ENCODE measurements around the gene PYHIN1. TPM values are rescaled to one million over a fixed set of nuclear protein-coding genes. Genes with fewer than 3 reads are reported as not detected.

PYHIN1 gene
- polyA plus RNA-seq, result 0.14 to 0.82 TPM (median 0.37 TPM) in 3 replicates
- not detected for polyA plus RNA-seq (2011; ENCODE audit: low read depth)
- polyA plus RNA-seq (2011; cell fraction: cytosol; rRNA removed), result 0.36 and 0.39 TPM in 2 replicates
- polyA plus RNA-seq (2011; cell fraction: nucleus; rRNA removed), result 0.80 and 0.97 TPM in 2 replicates
- polyA plus RNA-seq (2012; ENCODE audit: low replicate concordance), result 0.11 and 0.20 TPM in 2 replicates
- 0.16 to 0.66 TPM in 2 of 3 replicates, not detected in the other for polyA minus RNA-seq
- not detected for polyA minus RNA-seq (2011; cell fraction: cytosol; rRNA and poly(A)+ RNA removed)
- polyA minus RNA-seq (2011; cell fraction: nucleus; rRNA and poly(A)+ RNA removed), result 0.53 and 0.70 TPM in 2 replicates

- TF ChIP-seq EZH2 (IDR thresholded peaks at IDR 0.05; ENCODE audit: low read length), result no peak
- no peak for TF ChIP-seq CTCF (optimal IDR thresholded peaks at IDR 0.05 in 1 of 3, IDR thresholded peaks at IDR 0.05 in 1 of 3, conservative IDR thresholded peaks at IDR 0.05 in 1 of 3; ENCODE audit: extremely low read depth in 1 of 3, insufficient read depth in 2 of 3, low read length in 3 of 3)
- Histone ChIP-seq H2AFZ (ENCODE audit: control insufficient read depth, low read length) (peak within 1 kb of the TSS; percentile 27), H3K4me3 (ENCODE audit: control insufficient read depth in 2 of 3, extremely low read depth in 1 of 3, insufficient read depth in 2 of 3, low read depth in 1 of 3, low read length in 3 of 3) (no peak within 1 kb of the TSS), H3K27ac (ENCODE audit: control insufficient read depth, insufficient read depth, low read length) (no peak within 1 kb of the TSS), H3K9me1 (ENCODE audit: control insufficient read depth, extremely low read depth, insufficient read depth, low read length) (no peaks in the 10 kb centered on the region), H3K79me2 (ENCODE audit: control insufficient read depth, insufficient read depth, low read length) (no peaks in the 10 kb centered on the region), H3K4me2 (ENCODE audit: control insufficient read depth, extremely low read depth, insufficient read depth, low read depth, low read length) (no peak within 1 kb of the TSS), H3K9me3 (ENCODE audit: control insufficient read depth, low read depth, low read length) (no peaks in the 10 kb centered on the region), H4K20me1 (ENCODE audit: control insufficient read depth, extremely low read depth, insufficient read depth, low read length) (no peaks in the 10 kb centered on the region), H3K36me3 (ENCODE audit: control insufficient read depth in 2 of 2, extremely low read depth in 1 of 2, insufficient read depth in 2 of 2, low read length in 2 of 2) (no peaks in the 10 kb centered on the region), H3K9ac (ENCODE audit: control insufficient read depth, extremely low read depth, insufficient read depth, low read length) (no peak within 1 kb of the TSS), H3K27me3 (ENCODE audit: control insufficient read depth, extremely low read depth, insufficient read depth, low read length) (no peaks in the 10 kb centered on the region), H3K4me1 (ENCODE audit: control insufficient read depth, extremely low read depth, insufficient read depth, low read length) (peaks cover 3% of the 10 kb centered on the region)
- FAIRE-seq, result no peak
- dilution Hi-C loops (cut with MboI; ENCODE audit: extremely low pct_ligation_motif_present, low sequenced_read_pairs), result no loop called here
- no peak for DNase-seq (ENCODE audit: low read depth, low spot score)
Measured at GRCh38 chr1:158931055-158931737, at the start of gene PYHIN1. TSS of gene PYHIN1 (plus strand) at chr1:158931552. CDS start at chr1:158936911, 5,359 bp downstream.

DNA sequence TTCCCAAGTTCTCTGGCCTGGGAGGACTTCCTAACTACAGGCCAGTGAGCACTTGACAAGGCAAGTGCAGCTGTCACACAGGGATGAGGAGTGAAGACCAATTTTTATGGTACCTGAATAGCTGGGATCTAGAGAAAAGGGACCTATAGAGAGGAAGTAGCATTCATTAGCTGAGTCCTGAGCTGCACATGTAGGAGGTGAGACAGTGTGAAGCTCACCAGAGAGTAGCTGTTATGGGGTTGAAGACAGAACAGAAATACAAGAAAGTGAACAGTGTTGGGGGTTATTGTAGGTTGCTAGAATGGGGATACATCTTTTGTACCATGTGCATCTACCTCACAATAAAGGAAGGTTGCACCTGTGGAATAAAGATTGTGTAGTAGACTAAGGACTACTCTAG is 37.7 kb upstream of the PYHIN1 start:
- no peak for FAIRE-seq
- Histone ChIP-seq H3K27me3 (ENCODE audit: control insufficient read depth, extremely low read depth, insufficient read depth, low read length) (no peaks in the 10 kb centered on the region), H3K9ac (ENCODE audit: control insufficient read depth, extremely low read depth, insufficient read depth, low read length) (no peak overlapping the region), H2AFZ (ENCODE audit: control insufficient read depth, low read length) (no peak overlapping the region), H3K4me3 (ENCODE audit: control insufficient read depth in 2 of 3, extremely low read depth in 1 of 3, insufficient read depth in 2 of 3, low read depth in 1 of 3, low read length in 3 of 3) (no peak overlapping the region), H3K4me1 (ENCODE audit: control insufficient read depth, extremely low read depth, insufficient read depth, low read length) (no peaks in the 10 kb centered on the region), H3K9me1 (ENCODE audit: control insufficient read depth, extremely low read depth, insufficient read depth, low read length) (no peaks in the 10 kb centered on the region), H4K20me1 (ENCODE audit: control insufficient read depth, extremely low read depth, insufficient read depth, low read length) (no peaks in the 10 kb centered on the region), H3K4me2 (ENCODE audit: control insufficient read depth, extremely low read depth, insufficient read depth, low read depth, low read length) (no peak overlapping the region), H3K9me3 (ENCODE audit: control insufficient read depth, low read depth, low read length) (no peaks in the 10 kb centered on the region), H3K79me2 (ENCODE audit: control insufficient read depth, insufficient read depth, low read length) (no peaks in the 10 kb centered on the region), H3K36me3 (ENCODE audit: control insufficient read depth in 2 of 2, extremely low read depth in 1 of 2, insufficient read depth in 2 of 2, low read length in 2 of 2) (no peaks in the 10 kb centered on the region), H3K27ac (ENCODE audit: control insufficient read depth, insufficient read depth, low read length) (no peak overlapping the region)
- no peak for DNase-seq (ENCODE audit: low read depth, low spot score)
- TF ChIP-seq EZH2 (IDR thresholded peaks at IDR 0.05; ENCODE audit: low read length) (no peak), CTCF (optimal IDR thresholded peaks at IDR 0.05 in 1 of 3, IDR thresholded peaks at IDR 0.05 in 1 of 3, conservative IDR thresholded peaks at IDR 0.05 in 1 of 3; ENCODE audit: extremely low read depth in 1 of 3, insufficient read depth in 2 of 3, low read length in 3 of 3) (no peak)
- dilution Hi-C loops (cut with MboI; ENCODE audit: extremely low pct_ligation_motif_present, low sequenced_read_pairs), result no loop called here

Measured in keratinocyte (primary cell).